ENCODE results near the gene TNFSF12.
A peak's percentile ranks its signal among the peaks of the same experiment; 100 is the strongest.

TNFSF12 gene

DNA sequence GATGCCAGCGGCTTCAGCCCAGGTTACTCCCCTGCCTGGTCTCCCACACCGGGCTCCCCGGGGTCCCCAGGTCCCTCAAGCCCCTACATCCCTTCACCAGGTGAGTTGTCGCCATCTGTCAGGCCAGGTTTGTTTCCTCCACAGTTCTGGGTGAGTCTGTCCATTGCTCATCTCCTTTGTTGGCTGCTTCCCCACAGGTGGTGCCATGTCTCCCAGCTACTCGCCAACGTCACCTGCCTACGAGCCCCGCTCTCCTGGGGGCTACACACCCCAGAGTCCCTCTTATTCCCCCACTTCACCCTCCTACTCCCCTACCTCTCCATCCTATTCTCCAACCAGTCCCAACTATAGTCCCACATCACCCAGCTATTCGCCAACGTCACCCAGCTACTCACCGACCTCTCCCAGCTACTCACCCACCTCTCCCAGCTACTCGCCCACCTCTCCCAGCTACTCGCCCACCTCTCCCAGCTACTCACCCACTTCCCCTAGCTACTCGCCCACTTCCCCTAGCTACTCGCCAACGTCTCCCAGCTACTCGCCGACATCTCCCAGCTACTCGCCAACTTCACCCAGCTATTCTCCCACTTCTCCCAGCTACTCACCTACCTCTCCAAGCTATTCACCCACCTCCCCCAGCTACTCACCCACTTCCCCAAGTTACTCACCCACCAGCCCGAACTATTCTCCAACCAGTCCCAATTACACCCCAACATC is 35.9 kb upstream of the TNFSF12 start:
- FAIRE-seq (no peak), DNase-seq (ENCODE audit: insufficient read length) (no peak)
- TF ChIP-seq TAF1 (IDR thresholded peaks at IDR 0.05; ENCODE audit: borderline replicate concordance, low read depth, low read length) (no peak), POLR2A (IDR thresholded peaks at IDR 0.05; ENCODE audit: low read depth, low read length) (no peak), POLR2AphosphoS5 (IDR thresholded peaks at IDR 0.05; ENCODE audit: low read depth, low read length) (peak; percentile 8; the same call in 1 of the 2 replicates)

DNA sequence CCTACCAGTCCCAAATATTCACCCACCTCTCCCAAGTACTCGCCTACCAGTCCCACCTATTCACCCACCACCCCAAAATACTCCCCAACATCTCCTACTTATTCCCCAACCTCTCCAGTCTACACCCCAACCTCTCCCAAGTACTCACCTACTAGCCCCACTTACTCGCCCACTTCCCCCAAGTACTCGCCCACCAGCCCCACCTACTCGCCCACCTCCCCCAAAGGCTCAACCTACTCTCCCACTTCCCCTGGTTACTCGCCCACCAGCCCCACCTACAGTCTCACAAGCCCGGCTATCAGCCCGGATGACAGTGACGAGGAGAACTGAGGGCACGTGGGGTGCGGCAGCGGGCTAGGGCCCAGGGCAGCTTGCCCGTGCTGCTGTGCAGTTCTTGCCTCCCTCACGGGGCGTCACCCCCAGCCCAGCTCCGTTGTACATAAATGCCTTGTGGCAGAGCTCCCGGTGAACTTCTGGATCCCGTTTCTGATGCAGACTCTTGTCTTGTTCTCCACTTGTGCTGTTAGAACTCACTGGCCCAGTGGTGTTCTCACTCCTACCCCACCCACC is 34.9 kb upstream of the TNFSF12 start:
- DNase-seq (ENCODE audit: insufficient read length) (no peak), FAIRE-seq (no peak)
- TF ChIP-seq POLR2A (IDR thresholded peaks at IDR 0.05; ENCODE audit: low read depth, low read length) (no peak), TAF1 (IDR thresholded peaks at IDR 0.05; ENCODE audit: borderline replicate concordance, low read depth, low read length) (no peak), POLR2AphosphoS5 (IDR thresholded peaks at IDR 0.05; ENCODE audit: low read depth, low read length) (peak; percentile 33; the same call in 1 of the 2 replicates)

DNA sequence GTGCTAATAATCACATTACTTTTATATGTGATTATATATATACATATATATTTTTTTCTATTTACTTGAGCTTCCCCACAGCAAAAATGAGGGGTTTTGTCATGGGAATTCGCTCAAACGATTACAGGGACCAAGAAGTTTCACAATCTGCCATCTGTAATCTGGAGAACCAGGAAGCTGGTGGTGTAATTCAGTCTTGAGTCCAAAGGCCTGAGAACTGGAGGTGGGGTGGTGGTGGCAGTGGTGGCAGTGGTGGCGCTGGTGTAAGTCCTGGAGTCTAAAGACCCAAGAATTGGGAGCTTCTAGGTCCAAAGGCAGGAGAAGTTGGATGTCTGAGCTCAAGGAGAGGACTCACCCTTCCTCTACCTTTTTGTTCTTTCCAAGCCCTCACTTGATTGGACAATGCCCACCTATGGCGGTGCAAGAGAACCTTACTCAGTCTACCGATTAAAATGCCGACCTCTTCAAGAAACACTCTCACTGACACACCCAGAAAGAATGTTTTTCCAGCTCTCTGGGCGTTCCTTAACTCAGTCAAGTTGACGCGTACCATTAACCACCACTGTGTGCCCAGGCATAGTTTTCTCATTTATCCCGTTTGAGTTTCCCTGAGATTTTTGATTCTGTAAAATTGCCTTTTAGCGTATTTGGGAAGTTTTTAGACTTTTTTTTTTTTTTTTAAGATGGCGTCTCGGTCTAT is 32.8 kb upstream of the TNFSF12 start:
- DNase-seq (ENCODE audit: insufficient read length): no peak
- FAIRE-seq: no peak
- TF ChIP-seq POLR2A (IDR thresholded peaks at IDR 0.05; ENCODE audit: low read depth, low read length) (no peak), TAF1 (IDR thresholded peaks at IDR 0.05; ENCODE audit: borderline replicate concordance, low read depth, low read length) (no peak), POLR2AphosphoS5 (IDR thresholded peaks at IDR 0.05; ENCODE audit: low read depth, low read length) (no peak)

DNA sequence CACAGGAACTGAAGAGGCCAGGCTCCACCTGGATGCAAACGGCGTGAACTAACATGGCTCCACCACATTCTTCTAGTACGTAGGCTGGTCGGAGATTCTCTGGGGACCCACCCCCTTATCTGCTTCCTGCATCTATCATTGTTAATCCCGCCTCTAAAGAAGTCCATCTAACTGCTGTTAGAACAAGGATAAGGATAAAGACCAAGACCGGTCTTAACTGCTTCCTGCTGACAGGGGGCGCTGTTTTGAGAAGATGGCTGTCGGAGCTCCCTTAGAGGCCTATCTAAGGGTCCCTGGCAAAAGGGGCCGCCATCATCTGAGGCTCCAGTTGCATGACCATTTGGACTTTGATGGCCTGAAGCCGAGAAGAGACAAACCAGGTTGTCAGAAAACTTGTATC is 25.8 kb upstream of the TNFSF12 start:
- no peak for TF ChIP-seq POLR2AphosphoS5 (IDR thresholded peaks at IDR 0.05; ENCODE audit: low read depth, low read length)
- no peak for TF ChIP-seq POLR2A (IDR thresholded peaks at IDR 0.05; ENCODE audit: low read depth, low read length)
- TF ChIP-seq TAF1 (IDR thresholded peaks at IDR 0.05; ENCODE audit: borderline replicate concordance, low read depth, low read length): no peak
- no peak for DNase-seq (ENCODE audit: insufficient read length)
- no peak for FAIRE-seq

DNA sequence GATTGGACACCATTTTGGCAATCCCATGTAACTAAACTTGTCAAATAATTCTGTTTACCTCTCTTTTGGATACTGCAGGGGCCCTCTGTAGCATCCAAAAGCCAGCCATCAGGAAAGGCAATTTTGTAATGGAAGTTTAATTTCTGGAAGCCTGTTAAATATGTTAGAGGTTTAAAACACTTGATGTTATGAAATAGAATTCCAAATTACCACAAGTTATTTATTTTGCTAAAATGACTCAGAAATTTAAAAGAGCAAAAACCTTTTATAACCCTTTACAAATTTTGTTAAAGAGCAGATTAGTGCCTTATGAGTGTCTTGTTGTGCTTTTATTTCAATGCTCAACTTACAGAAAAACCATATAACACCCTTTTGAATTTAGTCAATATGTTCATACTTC is 20.0 kb upstream of the TNFSF12 start:
- DNase-seq (ENCODE audit: insufficient read length): no peak
- TF ChIP-seq TAF1 (IDR thresholded peaks at IDR 0.05; ENCODE audit: borderline replicate concordance, low read depth, low read length) (no peak), POLR2AphosphoS5 (IDR thresholded peaks at IDR 0.05; ENCODE audit: low read depth, low read length) (no peak), POLR2A (IDR thresholded peaks at IDR 0.05; ENCODE audit: low read depth, low read length) (no peak)

DNA sequence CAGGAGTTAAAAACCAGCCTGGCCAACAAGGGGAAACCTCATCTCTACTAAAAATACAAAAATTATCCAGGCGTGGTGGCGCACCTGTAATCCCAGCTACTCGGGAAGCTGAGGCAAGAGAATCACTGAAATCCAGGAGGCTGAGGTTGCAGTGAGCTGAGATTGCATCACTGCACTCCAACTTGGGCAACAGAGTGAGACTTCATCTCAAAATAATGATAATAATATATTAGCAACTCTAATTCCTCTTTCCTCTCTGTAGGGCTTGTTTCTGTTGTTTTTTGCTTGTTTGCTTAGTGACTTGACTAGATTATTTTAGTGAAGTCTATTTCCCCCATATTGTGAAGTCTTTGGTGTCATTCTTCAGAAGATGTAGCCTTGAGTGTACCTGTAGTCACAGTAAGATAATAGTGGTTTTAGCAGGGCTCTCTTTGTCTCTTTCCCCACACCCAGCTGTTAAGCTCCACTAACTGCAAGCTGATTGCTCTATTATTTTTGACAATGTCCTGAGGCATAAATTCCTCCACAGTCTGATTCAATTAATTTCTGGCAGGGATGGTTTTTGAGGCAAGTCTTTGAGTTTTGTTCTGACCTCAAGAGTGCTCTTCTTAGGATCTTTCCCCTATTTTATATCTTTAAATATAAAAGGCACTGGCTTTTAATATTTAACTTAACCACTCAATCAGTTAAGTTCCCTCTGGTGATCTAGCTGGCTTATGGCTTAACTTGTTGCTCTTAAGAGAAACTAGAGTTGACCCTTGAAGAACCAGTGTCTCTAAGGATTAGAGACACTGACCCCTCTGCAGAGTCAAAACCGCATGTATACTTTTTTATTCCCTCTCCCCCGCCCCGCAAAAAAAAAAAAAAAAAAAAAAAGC is 18.6 kb upstream of the TNFSF12 start:
- no peak for TF ChIP-seq POLR2AphosphoS5 (IDR thresholded peaks at IDR 0.05; ENCODE audit: low read depth, low read length)
- TF ChIP-seq TAF1 (IDR thresholded peaks at IDR 0.05; ENCODE audit: borderline replicate concordance, low read depth, low read length): no peak
- TF ChIP-seq POLR2A (IDR thresholded peaks at IDR 0.05; ENCODE audit: low read depth, low read length): no peak
- DNase-seq (ENCODE audit: insufficient read length) (no peak), FAIRE-seq (no peak)

More for the DNA sequence above, 20.0 kb upstream of the TNFSF12 start:
- FAIRE-seq: no peak

DNA sequence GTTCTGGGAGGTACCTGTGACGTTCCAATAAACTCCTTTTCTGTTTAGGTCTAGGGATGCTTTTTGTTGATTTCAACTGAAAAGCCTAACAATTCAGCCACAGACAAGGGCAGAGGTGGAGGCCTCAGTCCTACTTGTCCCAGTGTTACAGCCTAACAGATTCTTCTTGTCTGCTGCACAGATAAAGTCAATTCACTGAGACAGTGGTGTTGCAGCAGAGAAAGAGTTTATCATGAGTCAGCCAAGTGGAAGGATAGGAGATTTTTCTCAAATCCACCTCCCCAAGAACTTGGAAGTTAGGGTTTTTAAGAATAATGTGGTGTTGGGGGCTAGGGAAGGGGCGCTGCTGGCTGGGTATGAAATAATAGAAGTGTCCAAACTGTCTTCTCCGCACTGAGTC is 10.8 kb upstream of the TNFSF12 start:
- FAIRE-seq: no peak
- no peak for DNase-seq (ENCODE audit: insufficient read length)
- TF ChIP-seq POLR2AphosphoS5 (IDR thresholded peaks at IDR 0.05; ENCODE audit: low read depth, low read length): no peak
- no peak for TF ChIP-seq TAF1 (IDR thresholded peaks at IDR 0.05; ENCODE audit: borderline replicate concordance, low read depth, low read length)
- no peak for TF ChIP-seq POLR2A (IDR thresholded peaks at IDR 0.05; ENCODE audit: low read depth, low read length)

DNA sequence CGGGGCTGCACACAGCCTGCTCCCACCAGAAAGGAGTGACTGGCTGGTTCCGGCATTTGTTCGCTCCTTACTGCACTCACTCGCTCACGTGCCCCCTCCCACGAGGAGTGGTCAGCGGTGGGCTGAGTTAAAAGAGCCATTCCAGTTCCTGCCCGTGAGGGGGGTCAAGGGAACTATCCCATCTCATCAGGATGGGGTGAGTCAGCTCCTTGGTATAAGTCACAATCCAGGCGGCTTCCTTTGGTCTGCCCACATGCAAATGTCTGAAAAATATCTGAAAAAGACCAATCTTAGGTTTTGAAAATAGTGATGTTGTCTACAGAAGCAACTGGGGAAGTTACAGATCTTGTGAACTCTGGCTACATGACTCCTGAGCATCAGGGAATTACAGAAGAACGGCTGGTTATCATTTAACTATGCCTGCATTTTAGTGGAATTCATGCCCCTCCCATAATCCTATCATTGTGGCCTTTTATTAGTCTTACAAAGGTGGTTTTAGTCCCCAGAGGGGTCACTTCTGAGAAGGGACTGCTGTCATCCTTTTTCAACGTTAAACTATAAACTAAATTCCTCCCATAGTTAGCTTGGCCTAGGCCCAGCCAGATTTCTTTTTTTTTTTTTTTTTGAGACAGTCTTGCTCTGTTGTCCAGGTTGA is 9.8 kb upstream of the TNFSF12 start:
- TF ChIP-seq POLR2AphosphoS5 (IDR thresholded peaks at IDR 0.05; ENCODE audit: low read depth, low read length) (no peak), POLR2A (IDR thresholded peaks at IDR 0.05; ENCODE audit: low read depth, low read length) (no peak), TAF1 (IDR thresholded peaks at IDR 0.05; ENCODE audit: borderline replicate concordance, low read depth, low read length) (no peak)
- DNase-seq (ENCODE audit: insufficient read length): no peak
- FAIRE-seq: no peak

DNA sequence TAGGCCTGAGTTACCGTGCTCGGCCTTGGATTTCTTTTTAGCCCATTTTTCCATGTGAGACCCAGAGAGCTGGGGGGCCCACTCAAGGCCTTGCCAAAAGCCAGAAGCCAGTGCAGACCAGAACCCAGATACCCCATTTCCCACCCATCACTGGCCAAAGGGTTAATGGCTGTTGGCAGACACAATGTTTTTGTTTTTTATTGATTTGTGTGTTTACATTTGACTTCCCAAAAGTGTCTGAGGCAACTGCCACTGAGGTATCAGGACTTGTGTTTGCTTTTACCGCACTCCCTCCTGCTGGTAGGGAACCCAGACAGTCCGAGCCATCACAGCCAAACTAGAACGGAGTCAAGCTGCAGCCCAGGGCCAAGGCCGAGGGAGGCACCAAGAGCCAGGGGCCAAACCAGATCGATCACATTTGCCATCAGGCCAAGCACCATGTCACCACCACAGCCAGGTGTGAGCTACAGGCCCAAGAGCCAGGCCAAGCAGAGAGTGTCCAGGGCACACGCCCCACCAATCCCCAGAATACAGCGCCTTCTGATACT is 7.7 kb upstream of the TNFSF12 start:
- no peak for FAIRE-seq

DNA sequence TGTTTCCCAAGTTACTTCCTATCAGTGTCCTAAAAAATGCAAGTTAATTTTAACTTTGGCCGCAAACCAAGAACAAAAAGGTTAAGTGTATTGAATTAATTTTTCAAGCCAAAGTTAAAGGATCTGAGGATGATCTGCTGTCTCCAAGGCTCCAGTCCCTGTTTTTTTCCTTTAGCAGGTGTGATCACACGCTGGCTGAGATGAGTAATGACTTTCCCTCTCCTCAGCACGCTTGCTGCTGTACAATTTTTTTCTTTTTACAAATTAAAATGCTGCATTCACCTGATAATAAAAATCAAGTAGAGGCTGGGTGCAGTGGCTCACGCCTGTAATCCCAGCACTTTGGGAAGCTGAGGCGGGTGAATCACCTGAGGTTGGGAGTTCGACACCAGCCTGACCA is 3.9 kb upstream of the TNFSF12 start:
- TF ChIP-seq POLR2AphosphoS5 (IDR thresholded peaks at IDR 0.05; ENCODE audit: low read depth, low read length) (no peak), POLR2A (IDR thresholded peaks at IDR 0.05; ENCODE audit: low read depth, low read length) (no peak), TAF1 (IDR thresholded peaks at IDR 0.05; ENCODE audit: borderline replicate concordance, low read depth, low read length) (no peak)
- FAIRE-seq: no peak
- DNase-seq (ENCODE audit: insufficient read length): no peak

More for the DNA sequence above, 7.7 kb upstream of the TNFSF12 start:
- TF ChIP-seq TAF1 (IDR thresholded peaks at IDR 0.05; ENCODE audit: borderline replicate concordance, low read depth, low read length): no peak
- no peak for TF ChIP-seq POLR2AphosphoS5 (IDR thresholded peaks at IDR 0.05; ENCODE audit: low read depth, low read length)
- TF ChIP-seq POLR2A (IDR thresholded peaks at IDR 0.05; ENCODE audit: low read depth, low read length): no peak
- no peak for DNase-seq (ENCODE audit: insufficient read length)

Measured in GM12892 (cell line).